ENCODE measurements around the gene MCOLN2. TPM values are rescaled to one million over a fixed set of nuclear protein-coding genes. Genes with fewer than 3 reads are reported as not detected.

MCOLN2 gene
- total RNA-seq, 1 donor from 2014 or later = 0.96 TPM

DNA sequence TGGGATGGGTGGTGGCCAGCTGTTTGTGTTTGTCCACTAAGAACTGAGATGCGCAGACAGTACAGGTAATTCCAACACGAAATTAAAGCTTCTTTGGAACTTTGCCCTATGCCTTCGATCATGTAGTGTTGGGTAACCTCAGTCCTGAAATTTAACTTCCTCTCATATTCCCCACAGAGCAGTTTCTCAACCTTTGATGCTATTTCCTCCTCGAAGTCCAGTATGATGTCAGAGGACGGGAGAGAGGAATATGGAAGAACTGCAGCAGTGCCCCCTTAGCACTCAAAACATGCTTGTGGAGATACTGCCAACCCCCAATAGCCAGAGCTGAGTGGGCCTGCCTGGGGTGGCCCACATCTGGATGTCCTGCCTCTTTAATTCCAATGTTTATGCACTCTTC, 107.5 kb downstream of the MCOLN2 start:
- no peaks in the 10 kb centered on the region for H3K36me3 Mint-ChIP-seq
- peaks cover 8% of the 10 kb centered on the region for H3K4me1 Mint-ChIP-seq
- H3K9me3 Mint-ChIP-seq = no peaks in the 10 kb centered on the region
- no peak for DNase-seq (ENCODE audit: low spot score in 2 of 2, unreplicated experiment in 2 of 2)
- no peak overlapping the region for H3K27ac Mint-ChIP-seq
- H3K27me3 Mint-ChIP-seq (ENCODE audit: low read depth) = peaks cover 41% of the 10 kb centered on the region
- TF ChIP-seq, protein P1, sequence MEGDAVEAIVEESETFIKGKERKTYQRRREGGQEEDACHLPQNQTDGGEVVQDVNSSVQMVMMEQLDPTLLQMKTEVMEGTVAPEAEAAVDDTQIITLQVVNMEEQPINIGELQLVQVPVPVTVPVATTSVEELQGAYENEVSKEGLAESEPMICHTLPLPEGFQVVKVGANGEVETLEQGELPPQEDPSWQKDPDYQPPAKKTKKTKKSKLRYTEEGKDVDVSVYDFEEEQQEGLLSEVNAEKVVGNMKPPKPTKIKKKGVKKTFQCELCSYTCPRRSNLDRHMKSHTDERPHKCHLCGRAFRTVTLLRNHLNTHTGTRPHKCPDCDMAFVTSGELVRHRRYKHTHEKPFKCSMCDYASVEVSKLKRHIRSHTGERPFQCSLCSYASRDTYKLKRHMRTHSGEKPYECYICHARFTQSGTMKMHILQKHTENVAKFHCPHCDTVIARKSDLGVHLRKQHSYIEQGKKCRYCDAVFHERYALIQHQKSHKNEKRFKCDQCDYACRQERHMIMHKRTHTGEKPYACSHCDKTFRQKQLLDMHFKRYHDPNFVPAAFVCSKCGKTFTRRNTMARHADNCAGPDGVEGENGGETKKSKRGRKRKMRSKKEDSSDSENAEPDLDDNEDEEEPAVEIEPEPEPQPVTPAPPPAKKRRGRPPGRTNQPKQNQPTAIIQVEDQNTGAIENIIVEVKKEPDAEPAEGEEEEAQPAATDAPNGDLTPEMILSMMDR (IDR thresholded peaks at IDR 0.05; ENCODE audit: unreplicated experiment) = no peak
- H3K4me3 Mint-ChIP-seq = no peak overlapping the region

DNA sequence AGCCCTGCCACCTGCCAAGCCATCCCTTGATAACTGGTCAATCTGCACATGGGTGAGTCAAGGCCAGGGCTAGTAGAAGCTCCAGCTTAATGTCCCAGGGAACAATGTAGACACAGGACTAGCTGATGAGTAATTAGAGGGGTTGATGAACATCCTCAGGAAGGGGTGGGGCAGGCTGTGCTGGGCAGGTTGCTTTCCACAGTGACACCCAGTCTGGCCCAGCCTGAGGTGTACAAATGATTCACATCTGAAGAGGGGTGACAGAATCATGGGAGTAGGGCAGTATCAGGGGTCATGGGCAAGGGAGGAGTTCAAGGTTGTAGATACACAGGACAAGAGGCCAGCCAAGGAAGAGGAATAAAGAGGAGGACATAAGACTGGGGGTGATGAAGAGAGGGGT, 108.2 kb downstream of the MCOLN2 start:
- no peak for DNase-seq (ENCODE audit: low spot score in 2 of 2, unreplicated experiment in 2 of 2)
- Mint-ChIP-seq H3K9me3 (no peaks in the 10 kb centered on the region), H3K4me3 (no peak overlapping the region), H3K36me3 (no peaks in the 10 kb centered on the region), H3K4me1 (peaks cover 8% of the 10 kb centered on the region), H3K27me3 (ENCODE audit: low read depth) (peaks cover 34% of the 10 kb centered on the region), H3K27ac (no peak overlapping the region)
- TF ChIP-seq, protein P1 (IDR thresholded peaks at IDR 0.05; ENCODE audit: unreplicated experiment) = no peak

DNA sequence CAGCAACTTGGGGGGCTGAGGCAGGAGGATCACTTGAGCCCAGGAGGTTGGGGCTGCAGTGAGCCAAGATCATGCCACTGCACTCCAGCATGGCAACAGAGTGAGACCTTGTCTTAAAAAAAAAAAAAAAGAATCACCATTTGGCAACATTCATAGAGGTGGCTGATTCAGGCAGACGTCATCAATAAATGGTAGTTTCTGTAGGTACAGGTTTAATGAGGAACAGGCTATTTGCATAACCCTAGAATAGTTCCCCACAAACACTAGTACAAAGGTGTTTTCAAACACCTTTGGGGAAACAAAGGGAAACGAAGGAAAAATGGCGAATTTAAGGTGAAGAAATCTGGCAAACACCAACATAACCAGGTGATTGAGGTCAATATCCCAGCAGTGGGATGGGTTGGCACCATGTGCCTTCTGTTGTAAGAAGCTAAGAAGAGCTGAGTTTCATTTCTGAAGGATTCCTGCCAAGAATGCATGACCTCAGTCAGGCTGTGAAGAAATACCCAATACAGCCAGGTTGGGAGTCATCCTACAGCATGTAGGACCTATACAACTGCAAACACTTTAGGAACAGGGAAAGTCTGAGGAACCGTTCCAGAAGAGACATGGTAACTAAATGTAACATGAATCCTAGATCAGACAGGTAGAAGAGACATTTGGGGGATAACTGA, 109.5 kb downstream of the MCOLN2 start:
- DNase-seq (ENCODE audit: low spot score in 2 of 2, unreplicated experiment in 2 of 2) = no peak
- TF ChIP-seq, protein P1 (IDR thresholded peaks at IDR 0.05; ENCODE audit: unreplicated experiment) = no peak
- H3K4me3 Mint-ChIP-seq = no peak overlapping the region
- H3K36me3 Mint-ChIP-seq = no peaks in the 10 kb centered on the region
- peaks cover 24% of the 10 kb centered on the region for H3K27me3 Mint-ChIP-seq (ENCODE audit: low read depth)
- peaks cover 4% of the 10 kb centered on the region for H3K4me1 Mint-ChIP-seq
- peaks cover 1% of the 10 kb centered on the region for H3K9me3 Mint-ChIP-seq
- no peak overlapping the region for H3K27ac Mint-ChIP-seq

DNA sequence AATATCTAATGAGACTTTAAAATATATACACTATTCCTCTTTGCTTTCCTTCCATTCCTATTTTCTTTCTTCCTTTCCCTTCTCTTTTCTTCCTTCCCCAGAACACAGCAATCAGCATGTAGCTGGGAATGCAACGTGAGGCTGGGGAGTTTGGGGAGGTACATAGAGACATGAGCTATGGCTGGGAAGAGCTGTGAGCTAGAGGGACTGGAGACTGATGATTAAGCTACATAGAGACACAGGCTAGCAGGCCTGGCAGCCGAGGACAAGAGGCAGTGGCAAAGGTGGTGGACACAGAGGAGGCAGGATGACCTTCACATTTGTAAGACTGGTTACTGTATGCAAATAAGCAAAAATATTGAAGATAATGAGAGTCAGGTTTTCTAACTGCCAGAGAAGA, 111.4 kb downstream of the MCOLN2 start:
- no peaks in the 10 kb centered on the region for H3K36me3 Mint-ChIP-seq
- H3K4me3 Mint-ChIP-seq = no peak overlapping the region
- H3K27ac Mint-ChIP-seq = no peak overlapping the region
- TF ChIP-seq, protein P1 (IDR thresholded peaks at IDR 0.05; ENCODE audit: unreplicated experiment) = no peak
- peaks cover 12% of the 10 kb centered on the region for H3K9me3 Mint-ChIP-seq
- peaks cover 6% of the 10 kb centered on the region for H3K27me3 Mint-ChIP-seq (ENCODE audit: low read depth)
- peaks cover 4% of the 10 kb centered on the region for H3K4me1 Mint-ChIP-seq
- DNase-seq (ENCODE audit: low spot score in 2 of 2, unreplicated experiment in 2 of 2) = no peak

DNA sequence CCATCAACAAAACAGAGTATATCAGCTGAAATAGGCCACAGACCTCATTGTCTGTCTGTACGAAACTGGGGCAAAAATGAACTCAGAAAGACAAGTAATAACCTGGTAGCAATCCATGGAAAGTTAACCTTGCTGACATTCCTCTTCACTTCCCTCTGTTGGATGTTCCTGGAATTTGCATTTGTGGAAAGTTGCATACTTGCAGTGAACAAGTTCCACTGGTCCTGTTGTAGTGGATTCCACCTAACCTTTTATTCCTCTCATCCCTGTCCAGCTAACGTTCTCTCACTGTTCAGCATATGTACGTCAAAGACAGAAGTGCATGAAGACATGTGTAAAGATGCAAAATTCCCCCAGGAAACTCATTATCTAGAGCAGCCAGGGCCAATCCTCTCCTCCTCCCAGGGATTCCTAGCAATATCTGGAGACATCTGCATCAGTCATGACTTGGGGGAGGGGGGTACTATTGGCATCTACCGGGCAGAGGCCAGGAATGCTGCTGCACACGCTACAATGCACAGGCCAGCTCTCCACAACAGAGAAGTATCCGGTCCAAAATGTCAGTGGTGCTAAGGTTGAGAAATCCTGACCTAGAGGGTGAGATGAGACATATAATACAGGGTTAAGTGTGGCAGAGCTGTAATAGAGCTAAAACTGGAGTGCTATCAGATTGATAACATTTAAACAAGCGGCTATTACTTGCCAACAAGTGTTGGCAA, 112.1 kb downstream of the MCOLN2 start:
- H3K27me3 Mint-ChIP-seq (ENCODE audit: low read depth) = peaks cover 4% of the 10 kb centered on the region
- DNase-seq (ENCODE audit: low spot score in 2 of 2, unreplicated experiment in 2 of 2) = no peak
- no peak overlapping the region for H3K27ac Mint-ChIP-seq
- peaks cover 12% of the 10 kb centered on the region for H3K9me3 Mint-ChIP-seq
- peaks cover 4% of the 10 kb centered on the region for H3K4me1 Mint-ChIP-seq
- TF ChIP-seq, protein P1 (IDR thresholded peaks at IDR 0.05; ENCODE audit: unreplicated experiment) = no peak
- no peak overlapping the region for H3K4me3 Mint-ChIP-seq
- no peaks in the 10 kb centered on the region for H3K36me3 Mint-ChIP-seq
